ENCODE results near the gene COX17.

GRCh38 chr3:119659606-119660291 lies 17.5 kb downstream of the COX17 start:
- no peak for TF ChIP-seq CTCF (IDR thresholded peaks at IDR 0.05)
- no peak for TF ChIP-seq RAD21 (conservative IDR thresholded peaks at IDR 0.05 in 1 of 2, IDR thresholded peaks at IDR 0.05 in 1 of 2)
- TF ChIP-seq EHMT2 (IDR thresholded peaks at IDR 0.05; ENCODE audit: low read depth) = no peak
- TF ChIP-seq ZFP36 (IDR thresholded peaks at IDR 0.05; ENCODE audit: borderline replicate concordance, partially characterized antibody) = no peak
- TF ChIP-seq POLR2A (IDR thresholded peaks at IDR 0.05; ENCODE audit: low read length) = no peak
- no peak for TF ChIP-seq ZNF302 (CRISPR knock-in tag; IDR thresholded peaks at IDR 0.05)
- TF ChIP-seq RCOR1 (IDR thresholded peaks at IDR 0.05; ENCODE audit: low read depth, low read length) = no peak
- TF ChIP-seq JUN (IDR thresholded peaks at IDR 0.05) = no peak
- TF ChIP-seq CHD2 (IDR thresholded peaks at IDR 0.05; ENCODE audit: low read length, partially characterized antibody) = no peak
- no peak for TF ChIP-seq HDAC2 (IDR thresholded peaks at IDR 0.05)
- no peak for TF ChIP-seq ELK1 (IDR thresholded peaks at IDR 0.05; ENCODE audit: low read depth, low read length)
- no peak for TF ChIP-seq HOXA7 (CRISPR knock-in tag; IDR thresholded peaks at IDR 0.05)
